ENCODE data around the gene LPIN1.

- TF ChIP-seq CTCF (IDR thresholded peaks at IDR 0.05): no peak
- TF ChIP-seq NR1H2 (CRISPR knock-in tag; IDR thresholded peaks at IDR 0.05): no peak
- no peak for TF ChIP-seq PRDM15 (CRISPR knock-in tag; IDR thresholded peaks at IDR 0.05)
- TF ChIP-seq ZBTB21 (CRISPR knock-in tag; IDR thresholded peaks at IDR 0.05; ENCODE audit: borderline replicate concordance): no peak
- TF ChIP-seq E2F5 (CRISPR knock-in tag; IDR thresholded peaks at IDR 0.05): no peak
- TF ChIP-seq ZBTB43 (CRISPR knock-in tag; IDR thresholded peaks at IDR 0.05): no peak
- TF ChIP-seq SMAD3 (CRISPR knock-in tag; IDR thresholded peaks at IDR 0.05; ENCODE audit: borderline replicate concordance): no peak
- TF ChIP-seq ATF1 (CRISPR knock-in tag; IDR thresholded peaks at IDR 0.05): no peak
- no peak for TF ChIP-seq E2F1 (CRISPR knock-in tag; IDR thresholded peaks at IDR 0.05)
- TF ChIP-seq JUN (CRISPR knock-in tag; IDR thresholded peaks at IDR 0.05): no peak
- TF ChIP-seq CREM (CRISPR knock-in tag; IDR thresholded peaks at IDR 0.05): no peak
- TF ChIP-seq IRF2 (CRISPR knock-in tag; IDR thresholded peaks at IDR 0.05; ENCODE audit: borderline replicate concordance, low read depth): no peak
Measured at GRCh38 chr2:11862049-11862448, 115.6 kb downstream of the LPIN1 start.
